Panc1 (cell line): ENCODE results near the gene CCDC137. TPM values are rescaled to one million over a fixed set of nuclear protein-coding genes. Genes with fewer than 3 reads are reported as not detected.

Experiments used
- ATAC-seq: fragments of 200-7000 bp; cut with Tn5 transposase; 2 replicates; pipeline ENCODE4 v1.9.1; 2020; ENCODE audit warnings: mild to moderate bottlenecking, moderate library complexity
- BruUV-seq: library from RNA; stranded (reverse); fragments of 400-500 nt; replicated peaks from 2 replicates; lab custom pipeline; 2021; lab: Mats Ljungman, UMichigan
- CTCF ChIA-PET: fragments of 300-600 bp; sonication (Branson Sonifier 250); formaldehyde crosslinking; loops from one replicate; lab custom pipeline; 2022; ENCODE audit warnings: antibody characterized with exemption; lab: Charles Lee
- POLR2A ChIA-PET: fragments of 300-600 bp; sonication (Branson Sonifier 250); formaldehyde crosslinking; loops from one replicate; lab custom pipeline; 2022; ENCODE audit warnings: antibody characterized with exemption; lab: Charles Lee
- DNase-seq: peaks from one replicate; pipeline ENCODE4 v3.0.0-alpha.2; 2010; ENCODE audit warnings: low read depth, low spot score
- H3K27ac ChIP-seq: 2 replicates; pipeline ENCODE4 v1.5.1; 2011; ENCODE audit warnings: mild to moderate bottlenecking, low read length, inconsistent platforms
- H3K27me3 ChIP-seq: fragments of 200-500 bp; sonication (Bioruptor generic); 2 replicates; pipeline ENCODE4 v1.6.0; 2014; ENCODE audit warnings: low read length, inconsistent platforms; ENCODE audit not compliant: control insufficient read depth, insufficient read depth
- H3K36me3 ChIP-seq: fragments of 200-500 bp; sonication (Bioruptor generic); 2 replicates; pipeline ENCODE4 v1.5.1; 2014; ENCODE audit warnings: inconsistent platforms, mild to moderate bottlenecking, low read length, moderate library complexity; ENCODE audit not compliant: control insufficient read depth, insufficient read depth
- H3K4me1 ChIP-seq: 2 replicates; pipeline ENCODE4 v1.5.1; 2011; ENCODE audit warnings: inconsistent platforms, mild to moderate bottlenecking, low read length, moderate library complexity; ENCODE audit not compliant: control insufficient read depth, insufficient read depth
- H3K4me3 ChIP-seq, 2 experiments: 2 replicates each; pipeline ENCODE4 v1.5.1; 2011 to 2012; ENCODE audit warnings: low read depth in 2 of 2, low read length in 2 of 2, mild to moderate bottlenecking in 2 of 2, inconsistent platforms in 1 of 2, moderate library complexity in 1 of 2
- H3K9me3 ChIP-seq: fragments of 200-500 bp; sonication (Bioruptor generic); 2 replicates; pipeline ENCODE4 v1.5.1; 2014; ENCODE audit warnings: low read depth, mild to moderate bottlenecking, inconsistent platforms, low read length, moderate library complexity; ENCODE audit not compliant: control insufficient read depth, insufficient read depth
- POLR2AphosphoS5 ChIP-seq: IDR thresholded peaks from 2 replicates; pipeline ENCODE4 v1.6.1; 2012; ENCODE audit warnings: mild to moderate bottlenecking, low read depth, low read length, moderate library complexity
- REST ChIP-seq, 2 experiments: IDR thresholded peaks; 2 replicates each; pipeline ENCODE4 v1.6.1; 2011 to 2012; ENCODE audit warnings: low read depth in 2 of 2, control low read depth in 1 of 2, low read length in 1 of 2, mild to moderate bottlenecking in 1 of 2, moderate library complexity in 1 of 2; ENCODE audit not compliant: insufficient read depth in 1 of 2
- in situ Hi-C: cut with HindIII; loops from 2 replicates; pipeline ENCODE4 v1.10.0; 2016; ENCODE audit warnings: low sequenced_read_pairs, low pct_unique_long_range_greater_than_20kb
- intact Hi-C: fragments of 100-400 bp; cut with micrococcal nuclease; formaldehyde crosslinking; loops from one replicate; pipeline ENCODE4 v1.10.0; 2022; ENCODE audit not compliant: unreplicated experiment
- microRNA-seq: library from miRNA; unstranded; fragments of <30 nt; microRNA quantifications from one replicate; pipeline ENCODE4 v1.1.0, GENCODE V29; 2020; ENCODE audit not compliant: unreplicated experiment
- total RNA-seq: library from RNA; stranded (reverse); gene quantifications from one replicate; pipeline ENCODE4 v1.2.1, GENCODE V29; 2021; ENCODE audit not compliant: unreplicated experiment
- TF ChIP-seq, protein P1 (sequence below): fragments of 450-650 bp; IDR thresholded peaks from 2 replicates; pipeline ENCODE4 v1.5.1; 2017; ENCODE audit warnings: mild to moderate bottlenecking

Gene CCDC137
- total RNA-seq, 1 experiment from 2014 or later: 74.6 TPM

DNA sequence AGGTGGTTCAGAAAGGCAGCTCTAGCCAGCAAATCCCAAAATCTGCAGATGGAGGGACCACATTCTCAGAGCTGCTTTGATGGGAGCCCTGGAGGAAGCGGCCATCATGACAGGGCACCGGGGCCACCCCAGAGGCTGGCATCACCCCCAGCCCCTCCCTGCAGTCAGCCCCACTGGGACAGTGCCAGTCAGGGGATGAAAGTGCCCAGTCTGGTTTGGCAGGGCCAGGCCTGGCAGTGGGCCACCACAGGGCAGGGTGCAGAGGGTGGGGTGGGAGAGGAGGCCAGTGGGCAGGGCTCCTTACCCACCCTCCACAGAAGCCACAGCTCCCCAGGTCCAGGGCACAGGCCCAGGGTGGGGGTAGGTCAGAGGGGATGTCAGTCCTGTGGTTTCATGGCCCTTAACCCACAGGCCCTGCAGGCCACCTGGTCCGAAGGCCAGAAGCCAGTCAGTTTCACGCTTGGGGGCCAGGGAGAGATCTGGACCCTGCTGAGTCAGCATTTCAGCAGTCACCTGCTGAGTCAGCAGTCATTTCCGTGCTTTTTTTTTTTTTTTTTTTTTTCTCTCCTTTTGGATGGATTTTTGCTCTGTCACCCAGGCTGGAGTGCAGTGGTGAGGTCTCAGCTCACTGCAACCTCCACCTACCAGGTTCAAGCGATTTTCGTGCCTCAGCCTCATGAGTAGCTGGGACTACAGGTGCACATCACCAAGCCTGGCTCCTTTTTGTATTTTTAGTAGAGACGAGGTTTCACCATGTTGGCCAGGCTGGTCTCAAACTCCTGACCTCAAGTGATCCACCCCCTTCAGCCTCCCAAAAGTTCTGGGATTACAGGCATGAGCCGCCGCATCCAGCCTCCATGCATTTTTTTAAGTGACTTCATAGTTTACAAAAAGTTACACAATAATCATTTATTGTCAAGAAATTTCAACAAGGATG is 55.9 kb downstream of the CCDC137 start:
- intact Hi-C loops: no loop called here
- H3K27me3 ChIP-seq: no peaks in the 10 kb centered on the region
- BruUV-seq: no TSS peak
- peak; percentile 46 for ATAC-seq
- H3K36me3 ChIP-seq: no peaks in the 10 kb centered on the region
- ChIA-PET CTCF (interaction anchor here (0.6 to 0.7 kb wide), 3 partner anchors 85 to 101 kb away, joined by 3 to 16 read pairs (median 3); no protein-coding TSS in a partner anchor), POLR2A (interaction anchor here (0.6 kb wide), 1 partner anchor 115 kb away, joined by 3 read pairs; no protein-coding TSS in a partner anchor)
- H3K9me3 ChIP-seq: no peaks in the 10 kb centered on the region
- in situ Hi-C loops: no loop called here
- peak; percentile 79 for TF ChIP-seq POLR2AphosphoS5
- TF ChIP-seq REST (IDR thresholded peaks at IDR 0.05; ENCODE audit: insufficient read depth in 1 of 2, low read depth in 2 of 2, low read length in 1 of 2): 0 out of 4 replicates have a peak, but pooled peaks of 1 of the 2 experiments have one; percentile 15
- TF ChIP-seq, protein P1, sequence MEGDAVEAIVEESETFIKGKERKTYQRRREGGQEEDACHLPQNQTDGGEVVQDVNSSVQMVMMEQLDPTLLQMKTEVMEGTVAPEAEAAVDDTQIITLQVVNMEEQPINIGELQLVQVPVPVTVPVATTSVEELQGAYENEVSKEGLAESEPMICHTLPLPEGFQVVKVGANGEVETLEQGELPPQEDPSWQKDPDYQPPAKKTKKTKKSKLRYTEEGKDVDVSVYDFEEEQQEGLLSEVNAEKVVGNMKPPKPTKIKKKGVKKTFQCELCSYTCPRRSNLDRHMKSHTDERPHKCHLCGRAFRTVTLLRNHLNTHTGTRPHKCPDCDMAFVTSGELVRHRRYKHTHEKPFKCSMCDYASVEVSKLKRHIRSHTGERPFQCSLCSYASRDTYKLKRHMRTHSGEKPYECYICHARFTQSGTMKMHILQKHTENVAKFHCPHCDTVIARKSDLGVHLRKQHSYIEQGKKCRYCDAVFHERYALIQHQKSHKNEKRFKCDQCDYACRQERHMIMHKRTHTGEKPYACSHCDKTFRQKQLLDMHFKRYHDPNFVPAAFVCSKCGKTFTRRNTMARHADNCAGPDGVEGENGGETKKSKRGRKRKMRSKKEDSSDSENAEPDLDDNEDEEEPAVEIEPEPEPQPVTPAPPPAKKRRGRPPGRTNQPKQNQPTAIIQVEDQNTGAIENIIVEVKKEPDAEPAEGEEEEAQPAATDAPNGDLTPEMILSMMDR: no peak
- no peak for DNase-seq
- H3K4me3 ChIP-seq: no peak overlapping the region
- H3K4me1 ChIP-seq: peaks cover 13% of the 10 kb centered on the region
- no peak overlapping the region for H3K27ac ChIP-seq

Small RNAs within 50 kb of the gene (microRNA-seq; reads per million reads assigned to microRNA genes)
- 1.9 reads per million for gene MIR6786

Other genes starting within 250 kb of the CCDC137 start
- 4,502 TPM for gene ACTG1, start 153.9 kb upstream of the CCDC137 start, total RNA-seq
- gene FSCN2, start 138.4 kb upstream of the CCDC137 start, total RNA-seq: 1.2 TPM
- 265 TPM for gene FAAP100, start 114.4 kb upstream of the CCDC137 start, total RNA-seq
- gene NPLOC4, start 29.6 kb upstream of the CCDC137 start, total RNA-seq: 246 TPM
- gene TSPAN10, start 29.5 kb upstream of the CCDC137 start, total RNA-seq: 4.8 TPM
- gene PDE6G, start 10.2 kb upstream of the CCDC137 start, total RNA-seq: 0.85 TPM
- gene OXLD1, start 132 bp upstream of the CCDC137 start, total RNA-seq: 42.8 TPM
- gene ARL16, start 17.1 kb downstream of the CCDC137 start, total RNA-seq: 52.7 TPM
- 240 TPM for gene HGS, start 17.3 kb downstream of the CCDC137 start, total RNA-seq
- gene MRPL12, start 36.6 kb downstream of the CCDC137 start, total RNA-seq: 157 TPM
- 81.2 TPM for gene SLC25A10, start 45.5 kb downstream of the CCDC137 start, total RNA-seq
- 1.6 TPM for gene GCGR, start 137.4 kb downstream of the CCDC137 start, total RNA-seq
- gene MCRIP1, start 166.6 kb downstream of the CCDC137 start, total RNA-seq: 115 TPM
- not detected for gene PPP1R27, start 168.3 kb downstream of the CCDC137 start, total RNA-seq
- gene P4HB, start 193.8 kb downstream of the CCDC137 start, total RNA-seq: 759 TPM
- gene ARHGDIA, start 204.6 kb downstream of the CCDC137 start, total RNA-seq: 420 TPM
- gene ALYREF, start 224.8 kb downstream of the CCDC137 start, total RNA-seq: 253 TPM
- gene ANAPC11, start 225.0 kb downstream of the CCDC137 start, total RNA-seq: 218 TPM
- gene NPB, start 235.5 kb downstream of the CCDC137 start, total RNA-seq: 3.9 TPM
- gene PCYT2, start 244.7 kb downstream of the CCDC137 start, total RNA-seq: 91.2 TPM